ENCODE measurements around the gene ARF3.

The ARF3 gene

DNA sequence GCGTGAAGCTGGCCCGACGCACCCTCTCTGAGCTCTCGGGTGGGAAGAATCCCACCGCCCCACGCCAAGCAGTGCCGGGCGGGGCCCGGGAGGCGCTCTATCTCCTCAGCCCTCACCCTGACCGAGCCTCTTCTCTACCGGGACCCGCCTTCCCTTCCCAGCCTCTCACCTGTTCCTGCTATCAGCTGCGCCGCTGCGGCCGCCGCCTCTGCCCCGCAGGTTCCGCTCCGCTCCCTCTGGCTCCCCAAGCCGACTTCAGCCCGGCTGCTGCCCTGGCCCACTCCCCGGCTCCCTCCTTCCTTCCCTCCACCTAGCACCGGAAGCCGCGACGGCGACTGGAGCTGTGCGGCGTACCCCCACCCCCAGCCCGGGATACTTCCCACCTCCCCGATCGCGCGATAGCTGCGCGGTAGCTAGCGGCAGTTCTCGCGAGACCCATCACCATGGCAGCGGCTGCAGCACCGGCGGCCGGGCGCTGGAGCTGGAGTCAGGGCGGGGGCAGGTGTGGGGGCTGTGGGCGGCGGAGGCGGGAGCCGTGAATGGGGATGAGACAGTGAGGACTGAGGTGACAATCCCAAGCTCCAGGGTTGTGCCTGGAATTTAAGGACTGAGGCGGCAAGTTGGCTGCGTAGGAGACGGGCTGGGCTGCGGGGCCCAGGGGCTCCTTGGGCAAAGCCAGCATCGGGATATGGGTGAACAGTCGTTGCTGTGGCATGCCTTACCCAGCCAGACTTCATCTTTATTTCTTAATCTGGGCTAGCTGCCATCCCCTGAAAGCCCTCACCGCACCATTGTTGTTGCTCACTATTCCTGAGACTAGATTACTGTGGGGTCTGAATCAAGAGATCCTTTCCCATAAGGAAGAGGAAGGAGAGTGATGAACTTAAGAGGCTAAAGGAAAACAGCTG, at the start of gene ARF3:
TSS of gene ARF3 (minus strand) at position 347 of the 908 bp plus-strand sequence. CDS start 16,392 bp downstream, outside the sequence.
- DNase-seq (ENCODE audit: low spot score), result peak; percentile 86

DNA sequence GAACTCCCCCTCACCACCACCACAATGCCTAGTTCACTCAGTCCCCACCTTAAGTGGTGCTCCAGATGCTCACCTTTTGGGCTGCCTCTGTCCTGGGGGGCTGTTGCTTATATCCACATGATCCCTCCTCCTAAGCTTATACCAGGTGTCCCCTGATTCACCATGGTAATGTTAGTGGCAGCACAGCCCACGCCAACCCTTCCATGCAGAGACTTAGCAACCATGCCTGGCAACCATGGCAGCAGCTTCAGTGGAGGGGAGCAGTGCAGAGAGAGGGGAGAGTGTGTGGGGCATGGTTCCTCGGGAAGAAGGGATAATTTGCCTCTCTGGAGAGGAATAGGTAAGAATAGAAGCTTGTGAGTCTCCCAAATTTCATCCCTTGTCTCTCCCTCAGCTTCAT, 43.1 kb upstream of the ARF3 start:
- DNase-seq (ENCODE audit: low spot score), result no peak

GRCh38 chr12:48999371-49000131, 42.3 kb upstream of the ARF3 start, which contains the start of gene DDN:
Gene DDN (minus strand): TSS chr12:48999375. CDS start chr12:48999287, 88 bp downstream.
- no peak for DNase-seq (ENCODE audit: low spot score)

DNA sequence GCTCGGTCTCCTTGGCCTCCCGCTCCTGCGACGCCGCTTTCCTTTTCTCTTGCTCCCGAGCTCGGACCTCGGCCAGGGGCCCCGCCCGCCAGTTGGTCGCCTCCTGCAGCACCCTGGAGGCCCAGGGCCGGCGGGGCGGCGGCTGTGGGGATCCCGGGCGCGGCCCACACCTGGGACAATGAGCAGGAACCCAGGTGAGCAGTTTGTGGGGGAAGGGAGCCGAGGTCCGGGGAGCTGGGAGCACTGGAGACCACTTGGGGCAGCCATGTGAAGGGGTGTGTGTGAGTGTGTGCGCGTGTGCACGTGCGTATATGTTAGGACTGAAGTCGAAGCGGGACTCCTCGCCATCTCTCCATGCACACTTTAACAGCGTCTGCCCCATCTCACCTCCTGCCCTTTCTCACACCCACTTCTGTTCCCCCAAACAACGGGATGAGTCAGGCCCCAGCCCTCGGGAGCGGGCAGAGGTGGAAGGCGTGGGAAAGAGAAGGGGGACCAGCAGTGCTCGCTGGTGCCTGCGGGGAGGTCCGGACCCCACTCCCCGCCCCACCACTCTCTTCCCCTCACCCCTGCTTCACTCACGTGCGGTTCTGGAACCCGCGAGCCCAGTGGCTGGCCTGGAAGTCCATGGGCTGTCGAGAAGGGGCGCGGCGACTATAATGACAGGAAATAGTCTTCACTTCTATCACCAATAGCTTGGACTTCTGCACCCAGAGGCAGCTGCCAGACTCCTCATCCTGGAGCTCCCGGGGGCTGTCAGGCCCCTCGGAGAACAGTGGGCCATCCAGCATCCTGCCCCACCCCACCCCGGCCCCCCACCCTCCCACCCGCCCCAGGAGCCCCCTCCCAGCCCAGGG, 41.4 kb upstream of the ARF3 start:
- DNase-seq (ENCODE audit: low spot score), result no peak

DNA sequence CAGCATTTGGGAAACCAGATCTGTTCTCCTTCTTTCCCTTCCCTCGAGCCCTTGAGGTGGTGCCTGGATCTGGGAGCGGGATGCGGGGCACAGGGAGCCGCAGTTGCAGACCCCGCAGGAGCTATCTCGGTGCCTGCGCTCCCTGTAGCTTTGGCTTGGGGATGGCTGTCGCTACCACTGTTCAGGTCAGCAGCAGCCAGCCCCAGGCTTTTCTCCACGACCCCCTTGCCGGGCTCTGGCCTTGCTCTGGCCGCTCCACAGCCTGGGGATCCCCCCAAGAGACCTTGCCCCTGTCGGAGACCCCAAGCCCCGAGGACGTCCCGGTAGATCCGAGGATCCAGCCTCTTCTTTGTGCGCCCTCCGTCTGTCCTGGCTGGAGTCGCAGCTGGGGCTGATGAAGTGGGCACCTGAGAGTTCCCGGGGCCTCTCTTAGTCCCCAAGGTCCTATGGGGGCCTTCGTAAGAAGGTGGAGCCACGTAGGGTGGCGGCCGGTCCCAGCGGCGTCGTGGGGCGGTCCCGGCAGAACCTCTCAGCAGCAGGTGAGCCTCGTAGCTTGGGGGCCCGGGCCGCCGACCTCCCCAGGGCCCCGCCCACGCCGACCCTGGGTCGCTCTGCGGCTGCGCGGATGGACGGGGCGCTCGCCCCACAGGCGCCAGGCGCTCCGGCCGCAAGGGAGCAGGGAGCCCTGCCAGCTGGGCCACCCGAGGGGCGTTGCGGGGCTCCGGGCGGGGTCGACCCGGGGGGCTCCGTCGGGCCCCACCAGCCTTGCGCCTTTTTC, 40.6 kb upstream of the ARF3 start:
- no peak for DNase-seq (ENCODE audit: low spot score)

DNA sequence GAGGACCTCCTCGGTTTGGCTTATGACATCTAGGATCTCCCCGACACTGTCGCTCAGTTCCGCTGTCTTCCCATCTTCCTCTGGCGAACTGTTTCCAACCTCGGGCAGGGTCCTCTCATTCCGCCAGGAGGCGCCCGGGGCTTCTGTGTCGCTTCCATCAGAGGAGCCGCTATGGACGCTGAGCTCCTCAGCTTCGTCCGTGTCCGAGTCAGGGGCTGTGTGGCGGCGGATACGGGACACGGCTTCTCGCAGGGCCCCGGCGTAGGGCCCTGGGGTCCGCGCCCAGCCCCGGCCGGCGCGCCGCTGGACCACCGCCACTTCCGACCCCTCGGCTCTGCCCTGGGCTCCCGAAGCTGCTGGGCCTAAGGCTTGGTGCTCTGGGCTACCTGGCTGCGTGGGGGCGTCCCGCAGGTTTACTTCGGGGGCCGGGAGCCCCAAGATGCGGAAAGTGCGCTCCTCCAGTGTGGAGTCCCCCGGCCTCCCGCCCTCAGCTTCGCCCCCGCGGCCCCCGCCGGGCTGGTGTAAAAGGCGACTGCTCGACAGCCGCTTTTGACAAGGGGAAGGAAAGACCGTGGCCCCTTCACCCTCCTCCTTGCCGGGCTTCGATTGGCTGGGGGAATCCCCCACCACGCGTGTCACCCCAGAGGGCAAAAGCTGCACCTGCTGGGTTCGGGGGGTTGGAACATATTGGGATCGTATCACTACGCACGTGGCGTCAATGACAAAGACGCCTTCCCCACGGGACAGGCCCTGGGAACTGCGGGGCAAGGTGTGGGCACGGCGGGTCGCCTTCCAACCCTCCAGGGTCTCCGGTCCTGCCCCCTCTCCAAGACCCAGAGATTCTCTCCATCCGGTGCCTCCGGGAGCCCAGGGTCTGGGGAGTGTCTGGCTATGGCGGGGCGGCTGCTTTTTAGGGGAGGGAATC, 39.8 kb upstream of the ARF3 start:
- peak; percentile 67 for DNase-seq (ENCODE audit: low spot score)

DNA sequence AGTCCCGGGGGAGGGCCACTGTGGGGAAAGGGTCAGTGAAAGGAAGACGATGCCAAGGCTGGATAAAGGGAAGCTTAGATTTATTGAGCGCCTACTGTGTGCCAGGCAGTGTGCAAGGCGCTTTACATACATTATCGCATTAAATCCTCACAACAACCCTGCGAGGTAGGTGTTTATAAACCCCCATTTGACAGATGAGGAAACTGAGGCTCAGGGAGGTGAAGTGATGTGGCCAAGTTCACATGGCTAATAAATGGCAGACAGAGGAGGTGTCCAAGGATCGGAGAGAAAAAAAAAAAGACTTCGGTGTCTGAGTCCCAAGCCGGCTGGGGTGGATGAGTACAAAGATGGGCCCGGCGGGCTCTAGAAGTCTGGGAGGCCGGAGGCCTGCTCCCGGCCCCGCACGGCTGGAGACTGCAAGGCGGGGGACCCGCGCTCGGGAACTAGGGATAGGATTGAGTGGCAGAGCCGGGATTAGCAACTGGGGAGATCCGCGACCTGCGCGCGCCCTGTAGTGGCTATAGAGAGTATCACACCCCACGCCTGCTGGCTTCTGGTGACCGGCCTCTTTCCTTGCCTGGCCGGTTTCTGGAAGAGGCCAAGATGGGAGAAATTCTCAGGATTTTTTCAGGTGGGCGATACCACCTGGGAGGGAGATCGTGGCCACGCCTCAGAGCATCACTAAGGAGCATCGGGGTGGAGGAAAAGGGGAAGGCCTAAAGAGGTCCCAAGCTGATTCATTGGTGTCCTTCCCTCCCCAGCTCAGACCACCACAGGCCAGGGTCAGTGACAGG, 38.0 kb upstream of the ARF3 start:
- peak; percentile 52 for DNase-seq (ENCODE audit: low spot score)

GRCh38 chr12:48994224-48995085, 37.2 kb upstream of the ARF3 start:
- no peak for DNase-seq (ENCODE audit: low spot score)

DNA sequence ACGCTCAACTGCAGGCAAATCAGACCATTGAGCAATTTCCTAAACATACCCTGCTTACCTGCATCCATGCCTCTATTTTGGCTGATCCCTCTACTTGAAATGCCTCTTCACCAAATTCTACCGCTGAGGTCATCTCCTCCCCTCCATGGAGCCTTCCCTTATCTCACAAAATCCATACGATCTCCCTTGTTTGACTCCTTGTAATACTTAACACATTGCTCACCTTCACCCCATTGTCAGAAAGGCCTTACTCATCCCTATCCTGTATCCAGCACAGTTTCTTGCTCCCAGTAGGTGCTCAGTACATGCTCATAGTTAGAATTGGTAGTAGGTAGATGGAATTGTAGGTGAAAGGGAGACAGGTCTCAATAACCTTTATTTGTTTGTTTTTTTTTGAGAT, 36.5 kb upstream of the ARF3 start:
- DNase-seq (ENCODE audit: low spot score), result no peak

DNA sequence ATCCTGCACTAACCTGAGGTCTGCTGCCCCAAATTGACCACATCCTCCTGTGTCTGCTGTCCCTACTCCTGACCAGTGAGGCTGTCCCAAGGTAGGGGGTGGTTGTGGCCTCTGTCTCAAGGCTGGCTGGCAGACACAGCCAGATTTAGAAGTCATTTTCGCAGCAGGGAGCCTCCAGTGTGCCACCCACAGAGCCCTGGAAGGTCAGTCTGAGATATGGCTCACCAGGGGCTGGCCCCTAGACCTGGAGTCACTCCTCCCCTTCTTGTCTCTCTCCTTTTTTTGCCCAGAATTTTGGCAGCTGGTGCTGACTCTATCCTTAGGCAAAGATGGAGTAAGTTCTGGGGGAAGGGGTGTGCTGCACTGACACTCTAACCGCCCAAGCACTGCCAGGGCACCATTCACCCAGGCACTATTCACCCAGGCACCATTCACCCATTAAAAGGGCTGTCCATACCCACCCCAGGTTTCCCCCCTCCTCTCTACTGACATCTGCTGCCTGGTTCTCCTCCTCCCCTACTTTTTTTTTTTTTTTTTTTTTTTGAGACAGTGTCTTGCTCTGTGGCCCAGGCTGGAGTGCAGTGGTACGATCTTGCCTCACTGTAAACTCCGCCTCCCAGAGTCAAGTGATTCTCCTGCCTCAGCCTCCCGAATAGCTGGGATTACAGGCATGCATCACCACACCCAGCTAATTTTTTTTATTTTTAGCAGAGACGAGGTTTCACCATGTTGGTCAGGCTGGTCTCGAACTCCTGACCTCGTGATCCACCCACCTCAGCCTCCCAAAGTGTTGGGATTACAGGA, 34.2 kb upstream of the ARF3 start:
- DNase-seq (ENCODE audit: low spot score), result no peak

DNA sequence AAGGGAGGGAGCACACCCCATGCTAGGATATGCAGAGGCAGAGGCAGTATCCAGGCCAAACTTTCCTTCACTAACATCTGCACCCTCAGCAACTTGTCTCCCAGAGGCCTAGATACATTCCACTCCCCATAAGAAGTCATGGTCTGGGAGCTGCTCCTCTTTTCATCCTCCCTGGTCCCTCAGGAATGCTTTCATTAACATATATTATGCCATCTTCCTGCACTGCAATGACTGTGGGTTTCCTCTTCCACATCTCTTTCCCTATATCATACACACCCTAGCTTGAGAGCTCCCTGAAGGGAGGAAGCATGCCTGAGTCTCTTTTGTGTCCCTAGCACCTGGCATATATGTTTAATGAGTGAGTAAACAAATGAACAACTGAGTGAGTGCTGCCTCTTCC, 33.3 kb upstream of the ARF3 start:
- DNase-seq (ENCODE audit: low spot score), result no peak

- DNase-seq (ENCODE audit: low spot score), result peak; percentile 29
These were observed 30.9 kb upstream of the ARF3 start for GRCh38 chr12:48988030-48988649.

- DNase-seq (ENCODE audit: low spot score), result no peak
These were observed 29.5 kb upstream of the ARF3 start for GRCh38 chr12:48986720-48987291.

DNA sequence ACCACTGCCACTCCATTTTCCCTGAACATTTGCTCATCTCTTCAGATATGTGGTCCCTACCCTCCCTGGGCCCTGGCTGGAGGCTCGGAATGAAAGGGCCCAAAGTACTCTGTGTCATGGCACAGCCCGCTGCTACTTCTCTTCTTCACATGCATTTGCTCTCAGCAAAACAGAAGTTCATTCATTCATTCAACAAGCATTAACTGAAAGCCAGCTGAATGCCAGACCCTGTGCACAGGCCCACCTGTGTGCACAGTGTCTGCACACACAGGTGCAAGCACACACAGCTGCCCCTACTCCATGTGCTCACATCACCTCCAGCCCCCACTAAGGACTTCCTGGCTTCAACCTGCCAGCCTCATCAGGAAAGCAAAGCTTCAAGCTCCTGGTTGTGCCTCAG, 28.6 kb upstream of the ARF3 start:
- DNase-seq (ENCODE audit: low spot score), result no peak

DNA sequence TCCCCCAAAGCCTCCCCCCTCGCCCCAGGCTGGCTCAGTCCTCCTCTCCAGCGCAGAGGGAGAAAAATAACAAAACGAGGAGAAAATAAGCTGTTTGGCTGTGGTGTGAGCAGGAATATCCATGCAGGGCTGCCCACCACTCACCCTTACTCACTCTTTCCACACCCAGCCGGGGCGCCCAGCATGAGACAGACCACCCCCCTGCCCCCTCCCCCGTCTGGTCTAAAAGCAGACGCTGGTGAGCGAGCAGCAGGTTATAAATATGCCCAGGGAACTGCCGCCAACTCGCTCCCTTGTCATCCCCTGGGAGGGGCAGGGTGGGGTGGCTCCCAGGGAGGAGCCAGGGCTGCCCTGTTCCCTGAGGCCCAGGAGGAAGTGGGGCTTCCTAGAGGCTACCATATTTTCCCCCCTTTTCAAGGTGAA, 28.2 kb upstream of the ARF3 start:
- DNase-seq (ENCODE audit: low spot score), result no peak

DNA sequence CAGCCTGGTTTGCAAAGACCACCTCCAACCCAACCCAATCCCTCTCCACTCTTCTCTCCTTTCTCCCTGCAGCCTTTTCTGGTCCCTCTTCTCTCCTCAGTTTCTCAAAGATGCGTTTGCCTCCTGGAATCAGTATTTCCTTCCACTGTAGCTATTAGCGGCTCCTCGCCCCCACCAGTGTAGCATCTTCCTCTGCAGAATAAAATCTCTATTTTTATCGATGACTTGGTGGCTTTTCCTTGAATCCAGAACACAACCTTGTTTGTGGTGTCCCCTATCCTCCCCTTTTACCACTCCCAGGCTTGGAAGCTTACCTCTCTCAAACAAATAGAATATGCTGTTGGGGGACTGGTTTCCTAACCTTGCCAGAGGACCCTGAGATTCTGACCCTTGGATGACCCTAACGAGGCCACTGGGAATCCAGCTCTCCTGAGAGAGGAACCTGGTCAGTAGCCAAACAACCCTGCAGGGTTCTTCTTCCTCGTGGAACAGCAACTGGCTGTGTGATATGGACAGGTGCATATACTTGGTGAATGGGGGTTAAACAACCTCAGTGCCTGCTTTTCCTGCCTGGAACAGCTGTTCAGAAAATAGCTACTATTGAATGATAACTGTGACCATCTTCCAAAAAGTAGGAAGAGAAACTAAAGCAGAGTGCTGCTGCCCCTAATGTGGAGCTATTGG, 25.3 kb upstream of the ARF3 start:
- no peak for DNase-seq (ENCODE audit: low spot score)
